Measurements from ENCODE around the gene TRNP1. TPM values are rescaled to one million over a fixed set of nuclear protein-coding genes. Genes with fewer than 3 reads are reported as not detected.
A peak's percentile ranks its signal among the peaks of the same experiment; 100 is the strongest.
"Not testable (repeated sequence)": the region's sequence is repeated elsewhere in the genome, so short reads cannot be mapped to it uniquely, and the experiment has no call there.

TRNP1 gene, protein sequence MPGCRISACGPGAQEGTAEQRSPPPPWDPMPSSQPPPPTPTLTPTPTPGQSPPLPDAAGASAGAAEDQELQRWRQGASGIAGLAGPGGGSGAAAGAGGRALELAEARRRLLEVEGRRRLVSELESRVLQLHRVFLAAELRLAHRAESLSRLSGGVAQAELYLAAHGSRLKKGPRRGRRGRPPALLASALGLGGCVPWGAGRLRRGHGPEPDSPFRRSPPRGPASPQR
- total RNA-seq, result 10 to 100 TPM; 33.6 to 50.3 (median 41.5) TPM

DNA sequence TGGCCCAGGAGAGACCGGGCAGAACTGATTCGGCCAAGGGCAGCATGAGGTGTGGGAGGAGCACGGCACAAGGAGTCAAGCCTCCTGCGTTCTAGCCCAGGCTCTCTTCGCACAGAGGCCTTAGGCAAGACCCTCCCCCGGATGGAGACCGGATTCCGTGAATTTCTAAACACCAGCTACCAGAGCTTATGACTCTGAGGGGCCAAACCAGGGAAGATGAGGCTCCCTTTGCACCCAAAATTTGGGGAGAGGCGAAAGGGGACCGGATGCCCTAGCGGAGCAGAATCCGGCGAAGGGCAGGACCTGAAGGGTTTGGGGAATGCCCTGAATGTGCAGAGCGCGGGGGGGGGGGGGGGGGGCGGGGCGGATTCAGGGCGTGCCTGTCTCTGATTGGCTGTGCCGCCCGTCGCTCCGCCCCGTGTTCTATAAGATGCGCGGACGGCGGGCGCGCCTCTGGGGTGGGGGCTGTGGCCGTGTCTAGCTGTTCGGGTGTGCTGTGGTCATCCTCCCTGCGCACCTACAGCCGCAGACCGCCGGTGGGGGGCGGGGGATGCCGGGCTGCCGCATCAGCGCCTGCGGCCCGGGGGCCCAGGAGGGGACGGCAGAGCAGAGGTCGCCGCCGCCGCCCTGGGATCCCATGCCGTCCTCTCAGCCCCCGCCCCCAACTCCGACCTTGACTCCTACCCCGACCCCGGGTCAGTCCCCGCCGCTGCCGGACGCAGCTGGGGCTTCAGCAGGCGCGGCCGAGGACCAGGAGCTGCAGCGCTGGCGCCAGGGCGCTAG, at the start of gene TRNP1:
TRNP1 (plus strand) TSS at position 456 of the 783 bp plus-strand sequence; CDS start at position 551, 95 bp downstream.
- Histone ChIP-seq H3K4me3 (peak within 1 kb of the TSS; percentile 75 to 93 (median 88)), H3K27me3 (peaks cover 0 to 26% (median 6%) of the 10 kb centered on the region in 4 donors), H3K4me1 (peaks cover 34 to 57% (median 53%) of the 10 kb centered on the region in 4 donors), H3K36me3 (no peaks in the 10 kb centered on the region), H3K27ac (replicated peaks in 1 of 4) (peak within 1 kb of the TSS; percentile 93 to 97 (median 95)), H3K9me3 (no peaks in the 10 kb centered on the region)
- under 1% methylated on average over 20 of the region's 61 CpGs for WGBS
- TF ChIP-seq POLR2AphosphoS5 (IDR thresholded peaks at IDR 0.05) (peak; percentile 77 to 97), EP300 (IDR thresholded peaks at IDR 0.05) (no peak), POLR2A (IDR thresholded peaks at IDR 0.05; ENCODE audit: low read depth) (peak; percentile 53)
- peak; percentile 95 for DNase-seq (ENCODE audit: extremely low spot score)
- intact Hi-C loops (cut with DNase I), result loop anchor here (2.0 kb wide), 1 partner anchor 105 kb away; no protein-coding TSS in a partner anchor

DNA sequence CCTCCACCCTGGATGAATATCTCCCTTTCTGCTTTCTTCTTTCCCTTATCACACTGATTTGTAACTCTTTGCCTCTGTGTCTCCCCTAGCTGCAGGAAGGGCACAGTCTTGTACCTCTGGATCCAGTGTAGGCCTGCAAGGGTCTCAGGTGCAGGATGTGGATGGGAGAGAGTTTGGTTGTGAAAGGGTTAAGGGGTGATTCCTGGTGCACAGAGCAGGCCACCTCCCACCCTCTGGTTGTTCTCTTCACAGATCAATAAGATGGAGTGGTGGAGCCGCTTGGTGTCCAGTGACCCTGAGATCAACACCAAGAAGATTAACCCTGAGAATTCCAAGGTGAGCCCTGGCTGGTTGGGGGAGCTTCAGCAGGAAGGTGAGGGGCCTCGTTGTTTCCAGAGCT, 48.4 kb upstream of the TRNP1 start:
- Histone ChIP-seq H3K27ac (replicated peaks in 1 of 4) (no peak overlapping the region), H3K4me1 (peaks cover 0 to 4% (median 0%) of the 10 kb centered on the region in 4 donors), H3K36me3 (peaks cover 46 to 67% (median 65%) of the 10 kb centered on the region in 4 donors), H3K4me3 (no peak overlapping the region), H3K9me3 (no peaks in the 10 kb centered on the region), H3K27me3 (no peaks in the 10 kb centered on the region)
- no peak for TF ChIP-seq POLR2A (IDR thresholded peaks at IDR 0.05; ENCODE audit: low read depth)
- TF ChIP-seq, protein P1, sequence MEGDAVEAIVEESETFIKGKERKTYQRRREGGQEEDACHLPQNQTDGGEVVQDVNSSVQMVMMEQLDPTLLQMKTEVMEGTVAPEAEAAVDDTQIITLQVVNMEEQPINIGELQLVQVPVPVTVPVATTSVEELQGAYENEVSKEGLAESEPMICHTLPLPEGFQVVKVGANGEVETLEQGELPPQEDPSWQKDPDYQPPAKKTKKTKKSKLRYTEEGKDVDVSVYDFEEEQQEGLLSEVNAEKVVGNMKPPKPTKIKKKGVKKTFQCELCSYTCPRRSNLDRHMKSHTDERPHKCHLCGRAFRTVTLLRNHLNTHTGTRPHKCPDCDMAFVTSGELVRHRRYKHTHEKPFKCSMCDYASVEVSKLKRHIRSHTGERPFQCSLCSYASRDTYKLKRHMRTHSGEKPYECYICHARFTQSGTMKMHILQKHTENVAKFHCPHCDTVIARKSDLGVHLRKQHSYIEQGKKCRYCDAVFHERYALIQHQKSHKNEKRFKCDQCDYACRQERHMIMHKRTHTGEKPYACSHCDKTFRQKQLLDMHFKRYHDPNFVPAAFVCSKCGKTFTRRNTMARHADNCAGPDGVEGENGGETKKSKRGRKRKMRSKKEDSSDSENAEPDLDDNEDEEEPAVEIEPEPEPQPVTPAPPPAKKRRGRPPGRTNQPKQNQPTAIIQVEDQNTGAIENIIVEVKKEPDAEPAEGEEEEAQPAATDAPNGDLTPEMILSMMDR (IDR thresholded peaks at IDR 0.05), result no peak
- intact Hi-C loops (cut with DNase I), result no loop called here
- WGBS, result 93% methylated on average over 2 of the region's 2 CpGs
- no peak for DNase-seq (ENCODE audit: extremely low spot score)

DNA sequence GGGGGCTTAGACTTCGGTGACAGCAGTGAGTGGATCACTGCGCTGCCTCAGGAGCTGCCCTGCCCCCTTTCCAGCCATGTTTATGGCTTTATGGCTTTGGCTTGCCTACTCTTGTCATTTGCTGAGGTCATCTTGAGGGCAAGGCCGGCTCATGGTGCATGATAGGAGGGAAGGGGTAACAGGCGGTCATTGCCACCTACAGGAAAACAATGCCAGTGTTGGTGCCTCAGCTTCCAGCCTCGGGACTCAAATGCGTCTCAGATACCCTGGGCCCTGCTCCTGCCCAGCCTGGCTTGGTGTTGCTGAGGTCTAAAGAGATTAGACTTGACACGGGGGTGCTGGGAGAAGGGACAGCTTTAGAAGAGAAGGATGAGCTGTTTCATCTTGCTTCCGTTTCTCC, 47.8 kb upstream of the TRNP1 start:
- H3K36me3 ChIP-seq, result peaks cover 46 to 67% (median 65%) of the 10 kb centered on the region in 4 donors

DNA sequence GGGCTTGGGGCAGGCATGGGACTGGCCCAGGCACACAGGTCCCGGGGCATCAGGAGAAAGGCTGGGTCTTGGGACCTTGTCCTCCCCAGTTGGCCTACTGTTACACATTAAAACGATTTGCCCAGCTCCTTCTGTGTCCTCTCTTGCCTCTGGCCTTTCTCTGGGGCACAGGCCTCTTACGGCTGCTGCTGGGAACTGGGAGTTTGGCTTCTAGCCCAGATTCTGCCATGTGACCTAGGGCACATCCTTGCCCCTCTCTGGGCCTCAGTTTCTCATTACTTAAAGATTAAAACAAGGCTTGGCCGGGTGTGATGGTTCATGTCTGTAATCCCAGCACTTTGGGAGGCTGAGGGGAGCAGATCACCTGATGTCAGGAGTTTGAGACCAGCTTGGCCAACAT, 47.2 kb upstream of the TRNP1 start:
- Histone ChIP-seq H3K9me3 (no peaks in the 10 kb centered on the region), H3K27me3 (no peaks in the 10 kb centered on the region), H3K36me3 (peaks cover 45 to 65% (median 62%) of the 10 kb centered on the region in 4 donors), H3K27ac (replicated peaks in 1 of 4) (no peak overlapping the region), H3K4me3 (no peak overlapping the region), H3K4me1 (peaks cover 0 to 4% (median 0%) of the 10 kb centered on the region in 4 donors)
- no peak for TF ChIP-seq POLR2AphosphoS5 (IDR thresholded peaks at IDR 0.05)
- TF ChIP-seq EP300 (IDR thresholded peaks at IDR 0.05), result no peak
- TF ChIP-seq, protein P1 (IDR thresholded peaks at IDR 0.05), result no peak
- no peak for TF ChIP-seq POLR2A (IDR thresholded peaks at IDR 0.05; ENCODE audit: low read depth)
- intact Hi-C loops (cut with DNase I), result no loop called here
- WGBS, result 85% methylated on average over 4 of the region's 4 CpGs
- DNase-seq (ENCODE audit: extremely low spot score), result no peak

More for the DNA sequence above, 47.8 kb upstream of the TRNP1 start:
- H3K27me3 ChIP-seq, result no peaks in the 10 kb centered on the region
- no peak for DNase-seq (ENCODE audit: extremely low spot score)
- H3K9me3 ChIP-seq, result no peaks in the 10 kb centered on the region
- intact Hi-C loops (cut with DNase I), result no loop called here
- peaks cover 0 to 4% (median 0%) of the 10 kb centered on the region in 4 donors for H3K4me1 ChIP-seq
- 85% methylated on average over 8 of the region's 8 CpGs for WGBS
- no peak overlapping the region for H3K27ac ChIP-seq (replicated peaks in 1 of 4)
- H3K4me3 ChIP-seq, result no peak overlapping the region
- TF ChIP-seq POLR2A (IDR thresholded peaks at IDR 0.05; ENCODE audit: low read depth) (no peak), EP300 (IDR thresholded peaks at IDR 0.05) (no peak)

DNA sequence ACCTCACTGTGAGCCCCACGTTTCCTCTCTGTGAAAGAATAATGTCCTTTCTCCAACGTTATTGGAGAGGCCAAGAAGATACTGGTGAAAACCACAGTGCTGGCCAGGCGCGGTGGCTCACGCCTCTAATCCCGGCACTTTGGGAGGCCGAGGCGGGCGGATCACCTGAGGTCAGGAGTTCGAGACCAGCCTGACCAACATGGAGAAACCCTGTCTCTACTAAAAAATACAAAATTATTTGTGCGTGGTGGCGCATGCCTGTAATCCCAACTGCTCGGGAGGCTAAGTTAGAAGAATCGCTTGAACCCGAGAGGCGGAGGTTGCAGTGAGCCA, 44.8 kb upstream of the TRNP1 start:
- intact Hi-C loops (cut with DNase I); H3K4me3 ChIP-seq; H3K4me1 ChIP-seq; H3K27me3 ChIP-seq; H3K9me3 ChIP-seq; H3K27ac ChIP-seq (replicated peaks in 1 of 4); DNase-seq (ENCODE audit: extremely low spot score): not testable (repeated sequence)
- WGBS, result 88% methylated on average over 16 of the region's 16 CpGs
- peaks cover 23 to 41% (median 38%) of the 10 kb centered on the region in 4 donors for H3K36me3 ChIP-seq

DNA sequence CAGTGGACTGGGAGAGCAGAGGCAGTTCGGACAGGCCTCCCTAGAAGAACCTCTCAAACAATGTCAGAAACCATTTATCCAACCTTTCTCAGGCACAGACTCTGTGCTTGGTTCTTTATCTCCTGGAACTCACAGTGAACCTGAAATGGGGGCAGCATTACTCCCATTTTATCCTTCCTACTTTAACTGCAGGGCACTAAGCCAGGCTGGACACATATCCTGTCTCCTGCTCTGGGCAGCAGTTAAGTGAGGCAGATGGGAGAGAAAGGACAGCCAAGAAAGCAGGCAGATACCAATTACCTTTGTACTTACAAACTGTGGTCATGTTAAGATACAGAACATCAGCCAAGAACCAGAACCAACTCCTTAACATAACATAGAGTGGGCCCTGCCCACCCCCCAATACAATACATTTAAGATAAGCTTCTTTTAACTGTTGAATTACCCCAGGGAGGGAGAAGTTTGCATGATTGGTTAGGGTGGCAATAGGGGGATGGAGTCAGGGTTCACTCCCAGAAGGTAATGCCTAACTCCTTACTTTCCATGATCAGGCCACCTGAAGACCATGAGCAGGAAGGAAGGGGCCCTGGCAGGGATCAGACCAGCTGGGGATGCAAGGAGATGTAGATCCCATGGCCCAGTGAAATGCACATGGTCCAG, 44.1 kb upstream of the TRNP1 start:
- H3K27me3 ChIP-seq, result peaks cover 0 to 12% (median 0%) of the 10 kb centered on the region in 4 donors
- WGBS, result 71% methylated on average over 1 of the region's 1 CpG
- TF ChIP-seq, protein P1 (IDR thresholded peaks at IDR 0.05), result no peak
- TF ChIP-seq POLR2AphosphoS5 (IDR thresholded peaks at IDR 0.05) (no peak), POLR2A (IDR thresholded peaks at IDR 0.05; ENCODE audit: low read depth) (no peak), EP300 (IDR thresholded peaks at IDR 0.05) (no peak)
- H3K36me3 ChIP-seq, result peaks cover 16 to 34% (median 31%) of the 10 kb centered on the region in 4 donors
- H3K27ac ChIP-seq (replicated peaks in 1 of 4), result no peak overlapping the region
- DNase-seq (ENCODE audit: extremely low spot score), result no peak
- intact Hi-C loops (cut with DNase I), result no loop called here
- peaks cover 0 to 4% (median 0%) of the 10 kb centered on the region in 4 donors for H3K4me1 ChIP-seq
- no peak overlapping the region for H3K4me3 ChIP-seq
- H3K9me3 ChIP-seq, result no peaks in the 10 kb centered on the region
